GM21381 (cell line): ENCODE measurements around the gene XPC.
A peak's percentile ranks its signal among the peaks of the same experiment; 100 is the strongest.

Experiments
- ATAC-seq: cut with Tn5 transposase; IDR thresholded peaks from one replicate; pipeline ENCODE4 v1.9.1; 2021; ENCODE audit warnings: mild to moderate bottlenecking, moderate library complexity; ENCODE audit not compliant: unreplicated experiment

The XPC gene

GRCh38 chr3:14148041-14148985, 30.1 kb downstream of the XPC start:
- no peak for ATAC-seq

GRCh38 chr3:14147617-14148016, 30.8 kb downstream of the XPC start:
- ATAC-seq: no peak

- no peak for ATAC-seq
These were observed 31.4 kb downstream of the XPC start for GRCh38 chr3:14147066-14147435.

- ATAC-seq: no peak
These were observed 31.9 kb downstream of the XPC start for GRCh38 chr3:14146381-14147065.

- ATAC-seq: no peak
These were observed 32.6 kb downstream of the XPC start for GRCh38 chr3:14145670-14146380.

GRCh38 chr3:14145236-14145635, 33.2 kb downstream of the XPC start:
- no peak for ATAC-seq

- ATAC-seq: peak; percentile 91
These were observed 33.9 kb downstream of the XPC start for GRCh38 chr3:14144423-14145075.

- no peak for ATAC-seq
These were observed 34.9 kb downstream of the XPC start for GRCh38 chr3:14143271-14144225.

- no peak for ATAC-seq
These were observed 35.7 kb downstream of the XPC start for GRCh38 chr3:14142567-14143270.

- no peak for ATAC-seq
These were observed 36.6 kb downstream of the XPC start for GRCh38 chr3:14141602-14142341.

- no peak for ATAC-seq
These were observed 37.3 kb downstream of the XPC start for GRCh38 chr3:14141144-14141543.

- no peak for ATAC-seq
These were observed 37.7 kb downstream of the XPC start for GRCh38 chr3:14140668-14141067.

- ATAC-seq: no peak
These were observed 38.6 kb downstream of the XPC start for GRCh38 chr3:14139771-14140170.

- no peak for ATAC-seq
These were observed 39.3 kb downstream of the XPC start for GRCh38 chr3:14138878-14139655.

GRCh38 chr3:14138109-14138877, 40.1 kb downstream of the XPC start:
- ATAC-seq: no peak

GRCh38 chr3:14137445-14137844, 41.0 kb downstream of the XPC start:
- no peak for ATAC-seq

- no peak for ATAC-seq
These were observed 41.4 kb downstream of the XPC start for GRCh38 chr3:14137004-14137403.
